Measurements from ENCODE around the gene NELL2.

NELL2 gene

DNA sequence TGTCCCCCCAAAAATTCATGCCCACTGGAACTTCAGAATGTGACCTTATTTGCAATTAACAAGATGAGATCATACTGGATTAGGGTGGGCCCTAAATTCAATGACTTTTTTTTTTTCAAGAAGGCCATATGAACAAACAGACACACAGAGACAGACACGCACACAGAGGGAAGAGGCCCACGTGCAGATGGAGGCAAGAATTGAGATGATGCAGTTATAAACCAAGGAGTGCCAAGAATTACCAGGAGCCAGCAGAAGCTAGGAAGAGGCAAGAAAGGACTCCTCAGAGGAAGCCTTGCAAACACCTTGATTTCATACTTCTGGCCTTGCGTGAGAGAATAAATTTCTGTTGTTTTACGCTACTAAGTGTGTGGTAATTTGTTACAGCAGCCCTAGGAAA lies 33.4 kb downstream of the NELL2 start:
- TF ChIP-seq EGR1 (IDR thresholded peaks at IDR 0.05) (no peak), EP300 (IDR thresholded peaks at IDR 0.05; ENCODE audit: borderline replicate concordance) (no peak), FOXM1 (IDR thresholded peaks at IDR 0.05; ENCODE audit: borderline replicate concordance, low read depth) (no peak), NFIC (IDR thresholded peaks at IDR 0.05) (no peak), ZBTB7A (IDR thresholded peaks at IDR 0.05; ENCODE audit: low read depth) (no peak), CREB1 (IDR thresholded peaks at IDR 0.05; ENCODE audit: low read depth) (no peak), CEBPB (IDR thresholded peaks at IDR 0.05) (no peak)
- TF ChIP-seq, protein P1, sequence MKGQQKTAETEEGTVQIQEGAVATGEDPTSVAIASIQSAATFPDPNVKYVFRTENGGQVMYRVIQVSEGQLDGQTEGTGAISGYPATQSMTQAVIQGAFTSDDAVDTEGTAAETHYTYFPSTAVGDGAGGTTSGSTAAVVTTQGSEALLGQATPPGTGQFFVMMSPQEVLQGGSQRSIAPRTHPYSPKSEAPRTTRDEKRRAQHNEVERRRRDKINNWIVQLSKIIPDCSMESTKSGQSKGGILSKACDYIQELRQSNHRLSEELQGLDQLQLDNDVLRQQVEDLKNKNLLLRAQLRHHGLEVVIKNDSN (IDR thresholded peaks at IDR 0.05): no peak
- TF ChIP-seq, protein P2, sequence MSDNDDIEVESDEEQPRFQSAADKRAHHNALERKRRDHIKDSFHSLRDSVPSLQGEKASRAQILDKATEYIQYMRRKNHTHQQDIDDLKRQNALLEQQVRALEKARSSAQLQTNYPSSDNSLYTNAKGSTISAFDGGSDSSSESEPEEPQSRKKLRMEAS (IDR thresholded peaks at IDR 0.05): no peak

DNA sequence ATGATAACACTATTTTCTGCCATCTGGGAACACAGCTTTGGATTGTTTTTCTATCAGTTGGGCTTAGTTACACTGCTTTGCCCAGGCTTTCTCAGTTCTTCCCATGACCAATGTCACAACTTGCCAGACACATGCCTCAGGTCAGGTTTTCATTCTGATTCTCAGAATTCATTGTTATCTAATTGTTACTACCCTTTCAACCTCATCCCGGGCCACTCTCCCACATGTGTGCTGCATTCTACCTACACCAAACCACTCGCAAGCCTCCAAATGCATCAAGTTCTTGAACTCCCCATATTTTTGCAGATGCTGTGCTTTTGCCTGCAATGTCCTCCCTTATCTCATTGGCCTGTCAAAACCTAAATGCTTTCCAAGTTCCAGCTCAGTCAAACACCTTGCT lies 36.3 kb downstream of the NELL2 start:
- TF ChIP-seq EP300 (IDR thresholded peaks at IDR 0.05; ENCODE audit: borderline replicate concordance) (no peak), RAD21 (IDR thresholded peaks at IDR 0.05; ENCODE audit: low read depth) (no peak), EGR1 (IDR thresholded peaks at IDR 0.05) (no peak), NFIC (IDR thresholded peaks at IDR 0.05) (no peak), CREB1 (IDR thresholded peaks at IDR 0.05; ENCODE audit: low read depth) (no peak), TAF1 (IDR thresholded peaks at IDR 0.05; ENCODE audit: low read depth) (no peak), TEAD4 (IDR thresholded peaks at IDR 0.05) (no peak), FOXM1 (IDR thresholded peaks at IDR 0.05; ENCODE audit: borderline replicate concordance, low read depth) (no peak), YY1 (IDR thresholded peaks at IDR 0.05; ENCODE audit: low read depth) (no peak), TCF12 (IDR thresholded peaks at IDR 0.05; ENCODE audit: low read depth) (no peak), ZBTB7A (IDR thresholded peaks at IDR 0.05; ENCODE audit: low read depth) (no peak), CEBPB (IDR thresholded peaks at IDR 0.05) (no peak)
- TF ChIP-seq, protein P3, sequence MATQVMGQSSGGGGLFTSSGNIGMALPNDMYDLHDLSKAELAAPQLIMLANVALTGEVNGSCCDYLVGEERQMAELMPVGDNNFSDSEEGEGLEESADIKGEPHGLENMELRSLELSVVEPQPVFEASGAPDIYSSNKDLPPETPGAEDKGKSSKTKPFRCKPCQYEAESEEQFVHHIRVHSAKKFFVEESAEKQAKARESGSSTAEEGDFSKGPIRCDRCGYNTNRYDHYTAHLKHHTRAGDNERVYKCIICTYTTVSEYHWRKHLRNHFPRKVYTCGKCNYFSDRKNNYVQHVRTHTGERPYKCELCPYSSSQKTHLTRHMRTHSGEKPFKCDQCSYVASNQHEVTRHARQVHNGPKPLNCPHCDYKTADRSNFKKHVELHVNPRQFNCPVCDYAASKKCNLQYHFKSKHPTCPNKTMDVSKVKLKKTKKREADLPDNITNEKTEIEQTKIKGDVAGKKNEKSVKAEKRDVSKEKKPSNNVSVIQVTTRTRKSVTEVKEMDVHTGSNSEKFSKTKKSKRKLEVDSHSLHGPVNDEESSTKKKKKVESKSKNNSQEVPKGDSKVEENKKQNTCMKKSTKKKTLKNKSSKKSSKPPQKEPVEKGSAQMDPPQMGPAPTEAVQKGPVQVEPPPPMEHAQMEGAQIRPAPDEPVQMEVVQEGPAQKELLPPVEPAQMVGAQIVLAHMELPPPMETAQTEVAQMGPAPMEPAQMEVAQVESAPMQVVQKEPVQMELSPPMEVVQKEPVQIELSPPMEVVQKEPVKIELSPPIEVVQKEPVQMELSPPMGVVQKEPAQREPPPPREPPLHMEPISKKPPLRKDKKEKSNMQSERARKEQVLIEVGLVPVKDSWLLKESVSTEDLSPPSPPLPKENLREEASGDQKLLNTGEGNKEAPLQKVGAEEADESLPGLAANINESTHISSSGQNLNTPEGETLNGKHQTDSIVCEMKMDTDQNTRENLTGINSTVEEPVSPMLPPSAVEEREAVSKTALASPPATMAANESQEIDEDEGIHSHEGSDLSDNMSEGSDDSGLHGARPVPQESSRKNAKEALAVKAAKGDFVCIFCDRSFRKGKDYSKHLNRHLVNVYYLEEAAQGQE (IDR thresholded peaks at IDR 0.05; ENCODE audit: low read depth): no peak
- TF ChIP-seq, protein P2 (IDR thresholded peaks at IDR 0.05): no peak
- TF ChIP-seq, protein P1 (IDR thresholded peaks at IDR 0.05): no peak

DNA sequence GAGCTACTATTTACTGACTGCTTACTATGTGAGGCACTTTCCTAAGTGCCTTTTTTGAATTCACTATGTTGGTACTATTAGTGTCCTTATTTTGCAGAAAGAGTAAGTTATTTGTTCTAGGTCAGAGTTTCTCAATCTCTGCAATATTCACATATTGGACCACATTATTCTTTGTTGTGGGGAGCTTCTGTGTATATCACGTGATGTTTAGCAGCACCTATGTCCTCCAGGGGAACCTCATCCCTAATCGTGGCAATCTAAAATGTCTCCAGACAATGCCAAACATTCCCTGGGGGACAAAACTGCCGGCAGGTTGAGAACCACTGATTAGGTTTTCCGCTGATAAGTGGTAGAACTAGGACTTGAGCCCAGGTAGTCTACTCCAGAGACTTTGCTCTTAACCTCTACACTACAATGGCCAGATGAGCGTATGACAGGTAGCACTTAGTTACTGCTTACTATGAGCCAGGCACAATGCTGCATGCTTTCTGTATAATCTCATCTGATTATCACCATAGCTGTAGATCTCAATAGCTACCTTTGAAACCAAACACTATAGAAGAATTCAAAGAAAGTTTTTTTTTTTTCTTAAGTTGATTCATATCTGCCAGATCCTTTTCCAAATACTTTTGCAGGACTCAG lies 38.9 kb downstream of the NELL2 start:
- TF ChIP-seq TCF12 (IDR thresholded peaks at IDR 0.05; ENCODE audit: low read depth) (no peak), CEBPB (IDR thresholded peaks at IDR 0.05) (no peak), TEAD4 (IDR thresholded peaks at IDR 0.05) (no peak), FOXM1 (IDR thresholded peaks at IDR 0.05; ENCODE audit: borderline replicate concordance, low read depth) (no peak), YY1 (IDR thresholded peaks at IDR 0.05; ENCODE audit: low read depth) (no peak), TAF1 (IDR thresholded peaks at IDR 0.05; ENCODE audit: low read depth) (no peak), ZBTB7A (IDR thresholded peaks at IDR 0.05; ENCODE audit: low read depth) (no peak), RAD21 (IDR thresholded peaks at IDR 0.05; ENCODE audit: low read depth) (no peak), NFIC (IDR thresholded peaks at IDR 0.05) (no peak), EP300 (IDR thresholded peaks at IDR 0.05; ENCODE audit: borderline replicate concordance) (no peak)
- TF ChIP-seq, protein P1 (IDR thresholded peaks at IDR 0.05): no peak
- TF ChIP-seq, protein P3 (IDR thresholded peaks at IDR 0.05; ENCODE audit: low read depth): no peak
- TF ChIP-seq, protein P2 (IDR thresholded peaks at IDR 0.05): no peak

DNA sequence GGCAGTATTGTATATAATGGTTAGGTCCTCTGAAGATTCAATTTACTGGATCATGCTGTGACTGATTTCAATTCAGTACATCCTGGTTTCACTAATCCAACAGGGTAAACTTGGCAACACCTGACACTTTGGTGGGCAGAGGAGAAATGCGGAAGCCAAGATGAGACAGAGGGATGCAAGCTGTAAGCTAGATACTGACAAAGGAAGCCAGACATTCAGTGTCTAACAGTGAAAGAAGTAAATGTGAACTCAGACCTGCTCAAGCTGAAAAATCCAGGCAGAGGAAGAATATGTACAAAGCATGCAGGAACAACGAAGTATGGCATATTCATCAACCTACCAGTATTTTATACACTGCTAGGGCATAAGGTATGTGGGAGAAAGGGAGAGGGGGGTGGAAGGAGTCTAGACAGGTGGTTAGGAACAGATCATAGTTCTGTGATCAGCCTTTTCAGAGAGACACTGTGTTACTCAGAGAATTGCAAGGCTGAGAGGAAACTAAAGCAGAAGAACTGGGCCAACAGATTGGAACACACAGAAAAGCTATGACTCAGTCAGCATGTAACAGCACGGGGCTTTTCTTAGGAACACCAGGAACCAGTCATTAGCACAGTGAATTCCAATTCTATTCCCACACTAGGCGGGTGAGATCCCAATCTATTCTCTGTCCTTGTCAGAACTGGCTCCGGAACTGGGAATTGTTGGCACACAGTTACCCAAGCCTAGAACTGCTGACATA lies 40.3 kb downstream of the NELL2 start:
- TF ChIP-seq EGR1 (IDR thresholded peaks at IDR 0.05) (no peak), NFIC (IDR thresholded peaks at IDR 0.05) (no peak), RAD21 (IDR thresholded peaks at IDR 0.05; ENCODE audit: low read depth) (no peak), TEAD4 (IDR thresholded peaks at IDR 0.05) (no peak), YY1 (IDR thresholded peaks at IDR 0.05; ENCODE audit: low read depth) (no peak), TAF1 (IDR thresholded peaks at IDR 0.05; ENCODE audit: low read depth) (no peak), TCF12 (IDR thresholded peaks at IDR 0.05; ENCODE audit: low read depth) (no peak), CREB1 (IDR thresholded peaks at IDR 0.05; ENCODE audit: low read depth) (no peak), CEBPB (IDR thresholded peaks at IDR 0.05) (no peak), EP300 (IDR thresholded peaks at IDR 0.05; ENCODE audit: borderline replicate concordance) (no peak), FOXM1 (IDR thresholded peaks at IDR 0.05; ENCODE audit: borderline replicate concordance, low read depth) (no peak), ZBTB7A (IDR thresholded peaks at IDR 0.05; ENCODE audit: low read depth) (no peak)
- TF ChIP-seq, protein P1 (IDR thresholded peaks at IDR 0.05): no peak
- TF ChIP-seq, protein P2 (IDR thresholded peaks at IDR 0.05): no peak
- TF ChIP-seq, protein P3 (IDR thresholded peaks at IDR 0.05; ENCODE audit: low read depth): no peak

Data from Ishikawa (cell line).